ENCODE measurements around the gene ZNF629.

ZNF629 gene

GRCh38 chr16:30745082-30745481 lies 41.9 kb downstream of the ZNF629 start (continued):
- TF ChIP-seq, protein P1, sequence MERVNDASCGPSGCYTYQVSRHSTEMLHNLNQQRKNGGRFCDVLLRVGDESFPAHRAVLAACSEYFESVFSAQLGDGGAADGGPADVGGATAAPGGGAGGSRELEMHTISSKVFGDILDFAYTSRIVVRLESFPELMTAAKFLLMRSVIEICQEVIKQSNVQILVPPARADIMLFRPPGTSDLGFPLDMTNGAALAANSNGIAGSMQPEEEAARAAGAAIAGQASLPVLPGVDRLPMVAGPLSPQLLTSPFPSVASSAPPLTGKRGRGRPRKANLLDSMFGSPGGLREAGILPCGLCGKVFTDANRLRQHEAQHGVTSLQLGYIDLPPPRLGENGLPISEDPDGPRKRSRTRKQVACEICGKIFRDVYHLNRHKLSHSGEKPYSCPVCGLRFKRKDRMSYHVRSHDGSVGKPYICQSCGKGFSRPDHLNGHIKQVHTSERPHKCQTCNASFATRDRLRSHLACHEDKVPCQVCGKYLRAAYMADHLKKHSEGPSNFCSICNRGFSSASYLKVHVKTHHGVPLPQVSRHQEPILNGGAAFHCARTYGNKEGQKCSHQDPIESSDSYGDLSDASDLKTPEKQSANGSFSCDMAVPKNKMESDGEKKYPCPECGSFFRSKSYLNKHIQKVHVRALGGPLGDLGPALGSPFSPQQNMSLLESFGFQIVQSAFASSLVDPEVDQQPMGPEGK (CRISPR knock-in tag; IDR thresholded peaks at IDR 0.05; ENCODE audit: borderline replicate concordance), result no peak
- TF ChIP-seq TOX (CRISPR knock-in tag; IDR thresholded peaks at IDR 0.05; ENCODE audit: borderline replicate concordance) (no peak), ZNF565 (CRISPR knock-in tag; conservative IDR thresholded peaks at IDR 0.05; ENCODE audit: low read depth) (no peak), ESRRG (CRISPR knock-in tag; IDR thresholded peaks at IDR 0.05) (no peak)

GRCh38 chr16:30744183-30744582 lies 42.8 kb downstream of the ZNF629 start:
- TF ChIP-seq ZFP3 (CRISPR knock-in tag; IDR thresholded peaks at IDR 0.05), result no peak
- TF ChIP-seq RARB (CRISPR knock-in tag; IDR thresholded peaks at IDR 0.05), result no peak
- no peak for TF ChIP-seq PPARA (CRISPR knock-in tag; IDR thresholded peaks at IDR 0.05; ENCODE audit: borderline replicate concordance)
- TF ChIP-seq, protein P2, sequence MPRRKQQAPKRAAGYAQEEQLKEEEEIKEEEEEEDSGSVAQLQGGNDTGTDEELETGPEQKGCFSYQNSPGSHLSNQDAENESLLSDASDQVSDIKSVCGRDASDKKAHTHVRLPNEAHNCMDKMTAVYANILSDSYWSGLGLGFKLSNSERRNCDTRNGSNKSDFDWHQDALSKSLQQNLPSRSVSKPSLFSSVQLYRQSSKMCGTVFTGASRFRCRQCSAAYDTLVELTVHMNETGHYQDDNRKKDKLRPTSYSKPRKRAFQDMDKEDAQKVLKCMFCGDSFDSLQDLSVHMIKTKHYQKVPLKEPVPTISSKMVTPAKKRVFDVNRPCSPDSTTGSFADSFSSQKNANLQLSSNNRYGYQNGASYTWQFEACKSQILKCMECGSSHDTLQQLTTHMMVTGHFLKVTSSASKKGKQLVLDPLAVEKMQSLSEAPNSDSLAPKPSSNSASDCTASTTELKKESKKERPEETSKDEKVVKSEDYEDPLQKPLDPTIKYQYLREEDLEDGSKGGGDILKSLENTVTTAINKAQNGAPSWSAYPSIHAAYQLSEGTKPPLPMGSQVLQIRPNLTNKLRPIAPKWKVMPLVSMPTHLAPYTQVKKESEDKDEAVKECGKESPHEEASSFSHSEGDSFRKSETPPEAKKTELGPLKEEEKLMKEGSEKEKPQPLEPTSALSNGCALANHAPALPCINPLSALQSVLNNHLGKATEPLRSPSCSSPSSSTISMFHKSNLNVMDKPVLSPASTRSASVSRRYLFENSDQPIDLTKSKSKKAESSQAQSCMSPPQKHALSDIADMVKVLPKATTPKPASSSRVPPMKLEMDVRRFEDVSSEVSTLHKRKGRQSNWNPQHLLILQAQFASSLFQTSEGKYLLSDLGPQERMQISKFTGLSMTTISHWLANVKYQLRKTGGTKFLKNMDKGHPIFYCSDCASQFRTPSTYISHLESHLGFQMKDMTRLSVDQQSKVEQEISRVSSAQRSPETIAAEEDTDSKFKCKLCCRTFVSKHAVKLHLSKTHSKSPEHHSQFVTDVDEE (CRISPR knock-in tag; IDR thresholded peaks at IDR 0.05), result no peak
- no peak for TF ChIP-seq BACH2 (CRISPR knock-in tag; IDR thresholded peaks at IDR 0.05; ENCODE audit: borderline replicate concordance)
- no peak for TF ChIP-seq ISL1 (CRISPR knock-in tag; IDR thresholded peaks at IDR 0.05)
- TF ChIP-seq ZNF8 (CRISPR knock-in tag; IDR thresholded peaks at IDR 0.05), result no peak
- TF ChIP-seq TOX (CRISPR knock-in tag; IDR thresholded peaks at IDR 0.05; ENCODE audit: borderline replicate concordance), result no peak
- TF ChIP-seq CSRNP3 (CRISPR knock-in tag; IDR thresholded peaks at IDR 0.05), result no peak
- TF ChIP-seq ZNF70 (CRISPR knock-in tag; IDR thresholded peaks at IDR 0.05), result no peak
- no peak for TF ChIP-seq ARNTL (CRISPR knock-in tag; IDR thresholded peaks at IDR 0.05; ENCODE audit: borderline replicate concordance, low read depth)
- TF ChIP-seq CSDC2 (CRISPR knock-in tag; IDR thresholded peaks at IDR 0.05), result no peak
- TF ChIP-seq ESRRG (CRISPR knock-in tag; IDR thresholded peaks at IDR 0.05), result no peak
- TF ChIP-seq, protein P1 (CRISPR knock-in tag; IDR thresholded peaks at IDR 0.05; ENCODE audit: borderline replicate concordance), result no peak
- ATAC-seq, result no peak

GRCh38 chr16:30743716-30744115 lies 43.3 kb downstream of the ZNF629 start:
- no peak for ATAC-seq
- TF ChIP-seq, protein P2 (CRISPR knock-in tag; IDR thresholded peaks at IDR 0.05), result no peak
- TF ChIP-seq, protein P1 (CRISPR knock-in tag; IDR thresholded peaks at IDR 0.05; ENCODE audit: borderline replicate concordance), result no peak
- TF ChIP-seq BACH2 (CRISPR knock-in tag; IDR thresholded peaks at IDR 0.05; ENCODE audit: borderline replicate concordance) (no peak), ZNF8 (CRISPR knock-in tag; IDR thresholded peaks at IDR 0.05) (no peak), TOX (CRISPR knock-in tag; IDR thresholded peaks at IDR 0.05; ENCODE audit: borderline replicate concordance) (no peak), OSR1 (CRISPR knock-in tag; IDR thresholded peaks at IDR 0.05) (no peak), ZNF565 (CRISPR knock-in tag; conservative IDR thresholded peaks at IDR 0.05; ENCODE audit: low read depth) (no peak), PPARA (CRISPR knock-in tag; IDR thresholded peaks at IDR 0.05; ENCODE audit: borderline replicate concordance) (no peak), SNAI2 (CRISPR knock-in tag; IDR thresholded peaks at IDR 0.05) (no peak), CSRNP3 (CRISPR knock-in tag; IDR thresholded peaks at IDR 0.05) (no peak), GLIS3 (CRISPR knock-in tag; IDR thresholded peaks at IDR 0.05) (no peak), ESRRG (CRISPR knock-in tag; IDR thresholded peaks at IDR 0.05) (no peak), CSDC2 (CRISPR knock-in tag; IDR thresholded peaks at IDR 0.05) (no peak), ARNTL (CRISPR knock-in tag; IDR thresholded peaks at IDR 0.05; ENCODE audit: borderline replicate concordance, low read depth) (no peak), TCF4 (CRISPR knock-in tag; IDR thresholded peaks at IDR 0.05; ENCODE audit: borderline replicate concordance) (no peak)
- TF ChIP-seq, protein P3, sequence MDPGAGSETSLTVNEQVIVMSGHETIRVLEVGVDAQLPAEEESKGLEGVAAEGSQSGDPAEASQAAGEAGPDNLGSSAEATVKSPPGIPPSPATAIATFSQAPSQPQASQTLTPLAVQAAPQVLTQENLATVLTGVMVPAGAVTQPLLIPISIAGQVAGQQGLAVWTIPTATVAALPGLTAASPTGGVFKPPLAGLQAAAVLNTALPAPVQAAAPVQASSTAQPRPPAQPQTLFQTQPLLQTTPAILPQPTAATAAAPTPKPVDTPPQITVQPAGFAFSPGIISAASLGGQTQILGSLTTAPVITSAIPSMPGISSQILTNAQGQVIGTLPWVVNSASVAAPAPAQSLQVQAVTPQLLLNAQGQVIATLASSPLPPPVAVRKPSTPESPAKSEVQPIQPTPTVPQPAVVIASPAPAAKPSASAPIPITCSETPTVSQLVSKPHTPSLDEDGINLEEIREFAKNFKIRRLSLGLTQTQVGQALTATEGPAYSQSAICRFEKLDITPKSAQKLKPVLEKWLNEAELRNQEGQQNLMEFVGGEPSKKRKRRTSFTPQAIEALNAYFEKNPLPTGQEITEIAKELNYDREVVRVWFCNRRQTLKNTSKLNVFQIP (CRISPR knock-in tag; IDR thresholded peaks at IDR 0.05; ENCODE audit: borderline replicate concordance, low read depth), result no peak
